OCI-LY1 (cell line): ENCODE measurements around the gene EEIG1.

Experiments used
- EZH2 ChIP-seq: fragments of 200-600 bp; sonication (generic), shearing (Covaris generic); IDR thresholded peaks from 2 replicates; pipeline ENCODE4 v1.8.0; 2017; ENCODE audit warnings: borderline replicate concordance, mixed run types, mild to moderate bottlenecking, antibody characterized with exemption, low read length, moderate library complexity, mixed read lengths
- TF ChIP-seq, protein P1 (sequence below): fragments of 200-600 bp; sonication (generic), shearing (Covaris generic); IDR thresholded peaks from 2 replicates; pipeline ENCODE4 v1.5.1; 2017; ENCODE audit warnings: mild to moderate bottlenecking, antibody characterized with exemption, low read length, moderate library complexity, mixed read lengths

DNA sequence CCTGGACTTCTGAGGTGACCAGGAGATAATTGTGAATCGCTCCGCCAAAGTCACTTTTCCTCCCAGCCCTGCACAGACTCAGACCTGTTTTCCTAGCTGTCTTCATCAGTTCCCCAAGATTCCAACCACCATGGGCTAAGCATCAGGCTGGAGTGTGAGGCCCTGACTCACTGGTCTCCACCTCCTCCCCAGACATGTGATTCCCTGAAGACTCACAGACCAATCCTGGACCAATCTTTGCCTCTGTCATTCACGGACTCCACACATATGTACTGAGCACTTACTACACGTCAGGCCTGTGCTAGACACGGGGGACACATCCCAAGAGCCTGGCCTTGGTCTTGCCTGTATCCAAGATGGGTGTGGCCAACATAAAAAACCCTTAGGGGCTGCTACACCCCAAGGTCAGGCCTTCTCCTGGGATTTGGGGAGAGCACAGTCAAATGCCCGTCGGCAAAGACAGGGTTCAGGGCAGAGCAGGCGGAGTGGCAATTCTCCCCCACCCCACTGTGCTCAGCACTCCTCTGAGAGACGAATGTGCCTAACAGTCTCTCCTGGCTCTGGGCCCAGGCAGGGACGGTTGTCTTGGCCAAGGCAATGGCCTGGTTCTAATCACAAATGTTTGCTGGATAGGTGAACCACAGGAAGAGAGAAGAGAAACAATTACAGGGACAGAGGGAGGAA is 11.9 kb downstream of the EEIG1 start:
- TF ChIP-seq, protein P1, sequence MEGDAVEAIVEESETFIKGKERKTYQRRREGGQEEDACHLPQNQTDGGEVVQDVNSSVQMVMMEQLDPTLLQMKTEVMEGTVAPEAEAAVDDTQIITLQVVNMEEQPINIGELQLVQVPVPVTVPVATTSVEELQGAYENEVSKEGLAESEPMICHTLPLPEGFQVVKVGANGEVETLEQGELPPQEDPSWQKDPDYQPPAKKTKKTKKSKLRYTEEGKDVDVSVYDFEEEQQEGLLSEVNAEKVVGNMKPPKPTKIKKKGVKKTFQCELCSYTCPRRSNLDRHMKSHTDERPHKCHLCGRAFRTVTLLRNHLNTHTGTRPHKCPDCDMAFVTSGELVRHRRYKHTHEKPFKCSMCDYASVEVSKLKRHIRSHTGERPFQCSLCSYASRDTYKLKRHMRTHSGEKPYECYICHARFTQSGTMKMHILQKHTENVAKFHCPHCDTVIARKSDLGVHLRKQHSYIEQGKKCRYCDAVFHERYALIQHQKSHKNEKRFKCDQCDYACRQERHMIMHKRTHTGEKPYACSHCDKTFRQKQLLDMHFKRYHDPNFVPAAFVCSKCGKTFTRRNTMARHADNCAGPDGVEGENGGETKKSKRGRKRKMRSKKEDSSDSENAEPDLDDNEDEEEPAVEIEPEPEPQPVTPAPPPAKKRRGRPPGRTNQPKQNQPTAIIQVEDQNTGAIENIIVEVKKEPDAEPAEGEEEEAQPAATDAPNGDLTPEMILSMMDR, result no peak
- TF ChIP-seq EZH2, result no peak
